Erythroblast (primary cell): ENCODE measurements around the gene PLPP6.

Source experiments
- GATA1 ChIP-seq: IDR thresholded peaks from 2 replicates; pipeline ENCODE4 v1.6.1; 2011; ENCODE audit warnings: low read depth, mild to moderate bottlenecking, control low read depth, low read length, moderate library complexity
- POLR2A ChIP-seq: IDR thresholded peaks from 2 replicates; pipeline ENCODE4 v1.6.1; 2011; ENCODE audit warnings: mild to moderate bottlenecking, low read length

- TF ChIP-seq POLR2A (no peak), GATA1 (no peak)
These were observed 46.8 kb upstream of the PLPP6 start for GRCh38 chr9:4615251-4615650.
